ENCODE data around the gene RAB3GAP2.
"Not testable (repeated sequence)": the region's sequence is repeated elsewhere in the genome, so short reads cannot be mapped to it uniquely, and the experiment has no call there.

RAB3GAP2 gene

GRCh38 chr1:220121791-220122530 lies 150.3 kb downstream of the RAB3GAP2 start:
- TF ChIP-seq CTCF (IDR thresholded peaks at IDR 0.05; ENCODE audit: poor library complexity, severe bottlenecking): no peak
- DNase-seq (ENCODE audit: low spot score) (no peak), ATAC-seq (ENCODE audit: low read depth) (no peak)

GRCh38 chr1:220119043-220119512 lies 153.2 kb downstream of the RAB3GAP2 start:
- ATAC-seq (ENCODE audit: low read depth): no peak
- no peak for TF ChIP-seq CTCF (IDR thresholded peaks at IDR 0.05; ENCODE audit: poor library complexity, severe bottlenecking)
- H3K27ac ChIP-seq (ENCODE audit: poor library complexity, severe bottlenecking): no peak overlapping the region
- no peak for DNase-seq (ENCODE audit: low spot score)
- H3K9me3 ChIP-seq (ENCODE audit: severe bottlenecking): no peaks in the 10 kb centered on the region
- no peak overlapping the region for H3K4me3 ChIP-seq (ENCODE audit: severe bottlenecking)
- H3K4me1 ChIP-seq (ENCODE audit: insufficient read depth, poor library complexity, severe bottlenecking): no peaks in the 10 kb centered on the region
- no peaks in the 10 kb centered on the region for H3K27me3 ChIP-seq (ENCODE audit: insufficient read depth, poor library complexity, severe bottlenecking)
- H3K36me3 ChIP-seq (ENCODE audit: low read depth): peaks cover 2% of the 10 kb centered on the region

More at GRCh38 chr1:220121791-220122530, 150.3 kb downstream of the RAB3GAP2 start:
- Histone ChIP-seq H3K4me3 (ENCODE audit: severe bottlenecking) (no peak overlapping the region), H3K4me1 (ENCODE audit: insufficient read depth, poor library complexity, severe bottlenecking) (no peaks in the 10 kb centered on the region), H3K27ac (ENCODE audit: poor library complexity, severe bottlenecking) (no peak overlapping the region), H3K9me3 (ENCODE audit: severe bottlenecking) (no peaks in the 10 kb centered on the region), H3K27me3 (ENCODE audit: insufficient read depth, poor library complexity, severe bottlenecking) (no peaks in the 10 kb centered on the region), H3K36me3 (ENCODE audit: low read depth) (peaks cover 6% of the 10 kb centered on the region; the same call in 1 of the 2 replicates)

GRCh38 chr1:220113136-220113695 lies 159.0 kb downstream of the RAB3GAP2 start:
- H3K36me3 ChIP-seq (ENCODE audit: low read depth): peaks cover 14% of the 10 kb centered on the region
- no peaks in the 10 kb centered on the region for H3K27me3 ChIP-seq (ENCODE audit: insufficient read depth, poor library complexity, severe bottlenecking)
- H3K4me3 ChIP-seq (ENCODE audit: severe bottlenecking): no peak overlapping the region
- DNase-seq (ENCODE audit: low spot score) (no peak), ATAC-seq (ENCODE audit: low read depth) (no peak)
- peak; percentile 41 for TF ChIP-seq CTCF (IDR thresholded peaks at IDR 0.05; ENCODE audit: poor library complexity, severe bottlenecking)
- no peak overlapping the region for H3K27ac ChIP-seq (ENCODE audit: poor library complexity, severe bottlenecking)
- no peaks in the 10 kb centered on the region for H3K4me1 ChIP-seq (ENCODE audit: insufficient read depth, poor library complexity, severe bottlenecking)
- H3K9me3 ChIP-seq (ENCODE audit: severe bottlenecking): no peaks in the 10 kb centered on the region

DNA sequence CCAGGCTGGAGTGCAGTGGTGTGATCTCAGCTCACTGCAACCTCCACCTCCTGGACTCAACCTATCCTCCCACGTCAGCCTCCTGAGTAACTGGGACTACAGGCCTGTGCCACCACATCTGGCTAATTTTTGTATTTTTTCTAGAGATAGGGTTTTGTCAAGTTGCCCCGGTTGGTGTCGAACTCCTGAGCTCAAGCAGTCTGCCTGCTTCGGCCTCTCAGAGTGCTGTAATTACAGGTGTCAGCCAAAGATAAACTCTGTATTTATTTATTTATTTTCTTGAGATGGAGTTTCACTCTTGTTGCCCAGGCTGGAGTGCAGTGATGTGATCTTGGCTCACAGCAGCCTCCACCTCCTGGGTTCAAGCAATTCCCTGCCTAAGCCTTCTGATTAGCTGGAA lies 159.7 kb downstream of the RAB3GAP2 start:
- H3K27me3 ChIP-seq (ENCODE audit: insufficient read depth, poor library complexity, severe bottlenecking); ATAC-seq (ENCODE audit: low read depth); H3K4me3 ChIP-seq (ENCODE audit: severe bottlenecking); H3K4me1 ChIP-seq (ENCODE audit: insufficient read depth, poor library complexity, severe bottlenecking); DNase-seq (ENCODE audit: low spot score); H3K9me3 ChIP-seq (ENCODE audit: severe bottlenecking); H3K27ac ChIP-seq (ENCODE audit: poor library complexity, severe bottlenecking): not testable (repeated sequence)
- peaks cover 14% of the 10 kb centered on the region for H3K36me3 ChIP-seq (ENCODE audit: low read depth)

DNA sequence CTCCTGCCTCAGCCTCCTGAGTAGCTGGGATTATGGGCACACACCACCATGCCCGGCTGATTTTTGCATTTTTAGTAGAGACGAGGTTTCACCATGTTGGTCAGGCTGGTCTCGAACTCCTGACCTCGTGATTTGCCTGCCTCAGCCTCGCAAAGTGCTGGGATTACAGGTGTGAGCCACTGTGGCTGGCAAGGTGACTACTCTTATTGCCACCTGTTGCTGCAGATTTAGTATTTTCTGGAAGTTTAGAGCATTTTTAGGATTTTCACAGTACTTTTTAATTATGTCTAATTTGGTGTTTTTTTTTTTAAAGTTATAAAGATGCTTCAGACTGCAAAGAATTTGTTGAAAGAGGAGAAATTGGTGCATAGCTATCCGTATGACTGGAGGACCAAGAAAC lies 161.8 kb downstream of the RAB3GAP2 start:
- not testable (repeated sequence) for ATAC-seq (ENCODE audit: low read depth); H3K9me3 ChIP-seq (ENCODE audit: severe bottlenecking); H3K4me3 ChIP-seq (ENCODE audit: severe bottlenecking); H3K27ac ChIP-seq (ENCODE audit: poor library complexity, severe bottlenecking); H3K4me1 ChIP-seq (ENCODE audit: insufficient read depth, poor library complexity, severe bottlenecking); H3K27me3 ChIP-seq (ENCODE audit: insufficient read depth, poor library complexity, severe bottlenecking); DNase-seq (ENCODE audit: low spot score)
- peaks cover 25% of the 10 kb centered on the region for H3K36me3 ChIP-seq (ENCODE audit: low read depth)

- no peak for TF ChIP-seq CTCF (IDR thresholded peaks at IDR 0.05; ENCODE audit: poor library complexity, severe bottlenecking)
- ATAC-seq (ENCODE audit: low read depth) (no peak), DNase-seq (ENCODE audit: low spot score) (no peak)
- H3K4me3 ChIP-seq (ENCODE audit: severe bottlenecking): no peak overlapping the region
- H3K27me3 ChIP-seq (ENCODE audit: insufficient read depth, poor library complexity, severe bottlenecking): no peaks in the 10 kb centered on the region
- no peak overlapping the region for H3K27ac ChIP-seq (ENCODE audit: poor library complexity, severe bottlenecking)
- H3K36me3 ChIP-seq (ENCODE audit: low read depth): peaks cover 38% of the 10 kb centered on the region
- H3K9me3 ChIP-seq (ENCODE audit: severe bottlenecking): no peaks in the 10 kb centered on the region
- no peaks in the 10 kb centered on the region for H3K4me1 ChIP-seq (ENCODE audit: insufficient read depth, poor library complexity, severe bottlenecking)
Observed at GRCh38 chr1:220099826-220100225, 172.4 kb downstream of the RAB3GAP2 start.

Measured in RWPE2 (cell line).